Kasumi-1 (cell line): Measurements from ENCODE around the gene PDE9A.

Experiments used
- DNase-seq, 2 experiments: peaks; one replicate each; lab custom pipeline; 2025; lab: John Stamatoyannopoulos, UW

Gene PDE9A

GRCh38 chr21:42642219-42642745 lies 11.1 kb upstream of the PDE9A start:
- DNase-seq, result no peak

DNA sequence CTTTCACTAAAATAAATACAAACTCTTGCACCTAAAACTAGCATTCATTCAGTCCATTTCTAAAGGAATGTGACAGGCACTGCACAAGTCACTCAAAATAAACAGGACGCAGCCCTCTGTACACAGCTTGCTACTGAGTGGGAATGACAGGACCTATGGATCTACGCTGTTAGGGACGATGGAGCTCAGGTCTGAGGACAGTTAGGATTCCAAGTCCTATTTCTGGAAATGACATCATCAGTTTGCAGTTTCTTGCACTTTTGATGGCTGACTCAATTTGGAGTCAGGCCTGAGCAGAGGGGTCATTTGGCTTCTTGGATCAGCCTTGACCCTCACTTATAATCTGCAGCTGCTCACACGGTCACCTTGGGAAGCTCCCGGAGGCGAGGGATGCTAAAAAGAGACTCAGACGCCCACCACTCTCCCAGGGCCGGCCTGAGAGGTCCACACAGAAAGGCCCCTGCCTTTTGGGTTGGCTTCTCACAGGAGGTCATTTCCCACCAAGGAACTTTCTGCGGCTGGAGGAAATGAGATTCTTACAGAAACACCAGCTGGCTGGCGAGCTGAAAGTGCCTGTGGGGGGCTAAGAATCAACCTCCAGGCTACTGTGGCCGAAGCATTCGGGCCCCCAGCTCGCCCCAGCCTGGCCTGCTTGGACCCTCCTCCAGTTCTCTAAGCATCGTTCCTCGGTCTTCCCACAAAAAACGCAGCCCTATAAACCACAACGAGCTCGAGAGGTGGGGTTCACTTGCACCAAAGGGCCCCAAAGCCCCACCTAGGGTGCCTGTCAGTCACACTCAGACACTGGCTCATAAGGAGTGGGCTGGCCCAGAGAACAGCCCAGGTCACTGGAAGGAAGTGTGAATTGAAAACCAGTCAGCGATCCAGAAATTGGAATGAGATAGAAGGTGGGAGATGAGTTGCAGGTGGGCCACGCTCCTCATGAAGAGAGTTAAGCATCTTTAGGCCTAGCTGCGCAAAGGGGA lies 8.9 kb upstream of the PDE9A start:
- no peak for DNase-seq

- DNase-seq, result no peak
Observed at GRCh38 chr21:42645211-42646075, 8.0 kb upstream of the PDE9A start.

GRCh38 chr21:42646076-42646825 lies 7.2 kb upstream of the PDE9A start:
- no peak for DNase-seq

GRCh38 chr21:42646836-42647235 lies 6.6 kb upstream of the PDE9A start:
- DNase-seq, result no peak

GRCh38 chr21:42648606-42649005 lies 4.8 kb upstream of the PDE9A start:
- no peak for DNase-seq

- no peak for DNase-seq
Observed at GRCh38 chr21:42649122-42650032, 4.0 kb upstream of the PDE9A start.

GRCh38 chr21:42650033-42650370 lies 3.4 kb upstream of the PDE9A start:
- DNase-seq, result no peak

DNA sequence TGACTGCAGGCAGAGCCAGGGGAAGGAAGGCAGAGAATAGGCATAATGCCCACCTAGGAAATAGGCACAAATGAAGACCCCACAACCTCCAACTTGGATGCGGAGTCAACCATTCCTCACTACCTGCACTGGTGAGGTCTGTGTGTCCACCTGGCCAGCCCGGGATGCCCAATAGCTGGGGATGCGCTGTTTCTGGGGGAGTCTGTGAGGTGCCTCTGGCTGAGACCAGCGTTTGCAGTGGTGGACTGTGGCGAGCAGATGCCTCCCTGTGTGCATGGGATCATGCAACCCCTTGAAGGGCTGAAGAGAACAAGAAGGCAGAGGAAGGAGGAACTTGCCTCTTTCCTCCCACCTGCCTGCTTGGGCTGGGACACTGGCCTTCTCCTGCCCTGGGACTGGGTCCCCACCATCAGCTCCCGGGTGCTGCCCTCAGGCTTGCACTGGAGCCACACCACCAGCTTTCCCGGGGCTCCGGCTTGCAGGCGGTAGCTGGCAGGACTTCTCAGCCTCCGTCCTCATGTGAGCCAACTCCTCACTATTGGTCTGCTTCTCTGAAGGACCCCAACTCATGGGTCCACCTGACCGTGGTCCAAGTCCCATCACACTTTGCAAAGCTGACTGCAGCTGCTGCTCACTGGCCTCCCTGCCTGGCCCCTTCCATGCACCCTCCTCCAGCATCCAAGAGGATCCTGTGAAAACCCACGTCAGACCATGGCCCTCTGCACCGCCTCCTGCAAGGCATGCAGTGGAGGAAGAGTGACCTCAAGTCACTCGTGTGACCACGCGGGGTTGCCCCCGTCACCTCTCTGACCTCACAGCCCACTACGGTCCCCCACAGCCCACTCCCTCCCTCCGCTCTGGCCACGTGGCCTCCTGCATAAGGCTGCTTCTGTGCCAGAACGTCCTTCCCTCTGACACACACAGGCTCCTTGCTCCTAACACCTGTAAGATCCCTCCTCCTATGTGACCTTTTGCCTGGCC lies 2.7 kb upstream of the PDE9A start:
- DNase-seq, result no peak

- no peak for DNase-seq
Observed at GRCh38 chr21:42651515-42652401, 1.7 kb upstream of the PDE9A start.

- no peak for DNase-seq
Observed at GRCh38 chr21:42652527-42653230, 742 bp upstream of the PDE9A start.

- DNase-seq, result peak; percentile 13 to 16
Observed at GRCh38 chr21:42654179-42654912, 925 bp downstream of the PDE9A start.

- no peak for DNase-seq
Observed at GRCh38 chr21:42654913-42655795, 1.7 kb downstream of the PDE9A start.

DNA sequence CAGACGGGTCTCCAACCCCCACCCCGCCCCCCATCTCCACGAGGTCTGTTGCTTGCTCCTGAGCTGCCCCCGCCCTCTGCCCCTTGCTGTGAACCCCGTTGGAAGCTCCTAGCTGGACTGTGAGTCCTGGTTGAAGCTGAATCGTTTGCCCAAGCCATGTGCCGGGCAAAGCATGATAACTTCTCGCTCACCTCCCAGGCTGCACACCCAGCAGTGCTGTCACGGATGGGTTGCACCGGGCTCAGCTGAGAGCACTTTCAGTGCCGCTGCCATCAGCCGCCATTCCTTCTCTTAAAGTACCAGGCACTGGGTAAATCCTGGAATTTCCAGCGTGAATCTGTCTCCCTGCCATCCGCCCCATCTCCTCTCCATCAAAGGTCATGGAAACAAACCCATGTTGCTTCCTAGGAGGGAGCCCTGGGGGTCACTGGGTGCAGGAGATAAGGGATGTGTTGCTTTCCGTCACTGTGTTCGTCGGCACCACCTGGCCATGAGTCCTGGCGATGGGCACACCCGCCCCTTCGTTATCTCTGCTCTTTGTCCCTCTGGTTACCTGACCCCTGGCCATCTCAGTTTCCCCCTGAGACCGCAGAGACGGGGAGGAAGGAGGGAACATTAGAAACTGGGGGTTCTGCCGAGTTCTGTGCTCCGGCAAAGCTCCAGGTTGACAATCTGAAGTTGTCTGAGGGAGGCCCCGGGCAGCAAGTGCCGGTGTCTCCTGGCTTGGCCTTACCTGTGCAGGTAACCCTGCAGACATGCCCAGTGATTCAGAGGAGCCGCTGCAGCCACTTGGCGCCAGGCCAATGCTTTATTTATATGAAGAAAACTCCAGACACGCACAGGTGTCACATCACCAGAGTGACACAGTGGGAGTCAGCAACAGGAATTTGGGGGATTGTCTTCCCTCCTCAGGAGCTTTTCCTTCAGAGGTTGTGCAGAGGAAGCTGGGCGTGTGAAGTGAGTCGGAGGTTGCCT lies 2.7 kb downstream of the PDE9A start:
- no peak for DNase-seq

GRCh38 chr21:42656872-42657271 lies 3.5 kb downstream of the PDE9A start:
- DNase-seq, result no peak
